ENCODE results near the gene KRT85.
A peak's percentile ranks its signal among the peaks of the same experiment; 100 is the strongest.

Gene KRT85

GRCh38 chr12:52364901-52365489, 2.3 kb downstream of the KRT85 start:
- DNase-seq: peak; percentile 10

GRCh38 chr12:52364061-52364460, 3.2 kb downstream of the KRT85 start:
- no peak for DNase-seq

- no peak for DNase-seq
Measured at GRCh38 chr12:52363111-52363679, 4.1 kb downstream of the KRT85 start.

- no peak for DNase-seq
Measured at GRCh38 chr12:52362118-52362726, 5.1 kb downstream of the KRT85 start.

GRCh38 chr12:52361553-52361952, 5.7 kb downstream of the KRT85 start:
- DNase-seq: no peak

GRCh38 chr12:52360663-52361271, 6.5 kb downstream of the KRT85 start:
- no peak for DNase-seq

- no peak for DNase-seq
Measured at GRCh38 chr12:52360106-52360662, 7.1 kb downstream of the KRT85 start.

- DNase-seq: no peak
Measured at GRCh38 chr12:52359621-52360061, 7.6 kb downstream of the KRT85 start.

GRCh38 chr12:52358575-52359350, 8.5 kb downstream of the KRT85 start:
- no peak for DNase-seq

GRCh38 chr12:52356762-52357580, 10.3 kb downstream of the KRT85 start:
- DNase-seq: no peak

GRCh38 chr12:52356031-52356761, 11.1 kb downstream of the KRT85 start:
- DNase-seq: no peak

- no peak for DNase-seq
Measured at GRCh38 chr12:52355176-52355575, 12.1 kb downstream of the KRT85 start.

GRCh38 chr12:52354200-52354599, 13.1 kb downstream of the KRT85 start:
- no peak for DNase-seq

GRCh38 chr12:52353766-52354165, 13.5 kb downstream of the KRT85 start:
- DNase-seq: no peak

- no peak for DNase-seq
Measured at GRCh38 chr12:52352951-52353350, 14.3 kb downstream of the KRT85 start.

- DNase-seq: no peak
Measured at GRCh38 chr12:52351196-52352059, 15.9 kb downstream of the KRT85 start.

- DNase-seq: no peak
Measured at GRCh38 chr12:52350786-52351185, 16.5 kb downstream of the KRT85 start.

GRCh38 chr12:52350021-52350620, 17.2 kb downstream of the KRT85 start:
- no peak for DNase-seq

GRCh38 chr12:52349196-52349595, 18.1 kb downstream of the KRT85 start:
- no peak for DNase-seq
